PC-9 (cell line): Measurements from ENCODE around the gene MYO15B. TPM values are rescaled to one million over a fixed set of nuclear protein-coding genes. Genes with fewer than 3 reads are reported as not detected.

Experiments used
- BruUV-seq: library from RNA; stranded (reverse); fragments of 400-500 nt; replicated peaks from 2 replicates; lab custom pipeline; 2021; lab: Mats Ljungman, UMichigan
- CTCF ChIA-PET: fragments of 300-600 bp; sonication (Branson Sonifier 250); formaldehyde crosslinking; loops from one replicate; lab custom pipeline; 2022; ENCODE audit warnings: antibody characterized with exemption; lab: Charles Lee
- POLR2A ChIA-PET: fragments of 300-600 bp; sonication (Branson Sonifier 250); formaldehyde crosslinking; loops from one replicate; lab custom pipeline; 2022; ENCODE audit warnings: antibody characterized with exemption; ENCODE audit not compliant: unreplicated experiment; lab: Charles Lee
- DNase-seq, 2 experiments: peaks; one replicate each; pipeline versions ENCODE4 v3.0.0 to v3.0.0-alpha.2; 2015 to 2022; ENCODE audit warnings: mixed read lengths in 1 of 2
- H2AFZ ChIP-seq: fragments of 200-600 bp; sonication (generic); 2 replicates; pipeline ENCODE4 v1.8.1; 2017; ENCODE audit warnings: antibody characterized with exemption
- H3F3A ChIP-seq: fragments of 200-600 bp; sonication (generic); 2 replicates; pipeline ENCODE4 v1.8.1; 2017; ENCODE audit warnings: antibody characterized with exemption, mild to moderate bottlenecking, low read depth; ENCODE audit not compliant: insufficient read depth
- H3K27ac ChIP-seq: fragments of 200-600 bp; sonication (generic); 2 replicates; pipeline ENCODE4 v1.6.1; 2016; ENCODE audit warnings: mixed run types
- H3K27me3 ChIP-seq: fragments of 200-600 bp; sonication (generic); 2 replicates; pipeline ENCODE4 v1.6.1; 2016; ENCODE audit warnings: low read depth, mixed run types; ENCODE audit not compliant: insufficient read depth
- H3K36me3 ChIP-seq: fragments of 200-600 bp; sonication (generic); 2 replicates; pipeline ENCODE4 v1.6.1; 2016; ENCODE audit warnings: low read depth, mixed run types
- H3K4me1 ChIP-seq: fragments of 200-600 bp; sonication (generic); replicated peaks from 2 replicates; pipeline ENCODE4 v1.6.1; 2016; ENCODE audit warnings: mixed run types; ENCODE audit not compliant: insufficient read depth
- H3K4me2 ChIP-seq: fragments of 200-600 bp; sonication (generic); 2 replicates; pipeline ENCODE4 v1.6.1; 2017; ENCODE audit warnings: mixed run types
- H3K4me3 ChIP-seq: fragments of 200-600 bp; sonication (generic); 2 replicates; pipeline ENCODE4 v1.6.1; 2016; ENCODE audit warnings: mixed run types
- H3K79me2 ChIP-seq: fragments of 200-600 bp; sonication (generic); 2 replicates; pipeline ENCODE4 v1.6.1; 2017; ENCODE audit warnings: low read depth, mixed run types
- H3K9me2 ChIP-seq: fragments of 200-600 bp; sonication (generic); 2 replicates; pipeline ENCODE4 v1.8.1; 2017; ENCODE audit warnings: mild to moderate bottlenecking; ENCODE audit not compliant: insufficient read depth
- H3K9me3 ChIP-seq: fragments of 200-600 bp; sonication (generic); 2 replicates; pipeline ENCODE4 v1.8.1; 2016; ENCODE audit warnings: low read depth; ENCODE audit not compliant: insufficient read depth
- H4K20me1 ChIP-seq: fragments of 200-600 bp; sonication (generic); 2 replicates; pipeline ENCODE4 v1.8.1; 2017; ENCODE audit not compliant: insufficient read depth
- CTCF ChIP-seq: fragments of 200-600 bp; sonication (generic); conservative IDR thresholded peaks from 2 replicates; pipeline ENCODE4 v1.6.1; 2017; ENCODE audit warnings: mixed run types, antibody characterized with exemption, mild to moderate bottlenecking, moderate library complexity
- EZH2 ChIP-seq: fragments of 200-600 bp; sonication (generic); IDR thresholded peaks from 2 replicates; pipeline ENCODE4 v1.8.0; 2017; ENCODE audit warnings: antibody characterized with exemption, low read depth
- intact Hi-C: fragments of 100-400 bp; cut with micrococcal nuclease; formaldehyde crosslinking; loops from one replicate; pipeline ENCODE4 v1.10.0; 2022; ENCODE audit not compliant: unreplicated experiment
- total RNA-seq: library from RNA; stranded (reverse); gene quantifications from 2 replicates; pipeline ENCODE4 v1.2.3, GENCODE V29; 2021

Gene MYO15B
- total RNA-seq, 1 experiment from 2014 or later = 53.5 TPM

- H3K4me2 ChIP-seq = no peak overlapping the region
- no TSS peak for BruUV-seq
- H3K4me1 ChIP-seq = peaks cover 17% of the 10 kb centered on the region
- ChIA-PET POLR2A (no interaction called here), CTCF (no interaction called here)
- no peaks in the 10 kb centered on the region for H3K79me2 ChIP-seq
- H3K36me3 ChIP-seq = no peaks in the 10 kb centered on the region
- H2AFZ ChIP-seq = no peak overlapping the region
- no peaks in the 10 kb centered on the region; the same call in 1 of the 2 replicates for H4K20me1 ChIP-seq
- peaks cover 11% of the 10 kb centered on the region for H3F3A ChIP-seq
- DNase-seq = no peak
- no peaks in the 10 kb centered on the region for H3K9me2 ChIP-seq
- no peaks in the 10 kb centered on the region for H3K9me3 ChIP-seq
- intact Hi-C loops = no loop called here
- H3K27me3 ChIP-seq = no peaks in the 10 kb centered on the region
- TF ChIP-seq CTCF = no peak
- TF ChIP-seq EZH2 = no peak
- no peak overlapping the region for H3K27ac ChIP-seq
- no peak overlapping the region for H3K4me3 ChIP-seq
Observed at GRCh38 chr17:75566416-75566815, 21.2 kb upstream of the MYO15B start.

- no TSS peak for BruUV-seq
- intact Hi-C loops = no loop called here
- Histone ChIP-seq H4K20me1 (no peaks in the 10 kb centered on the region; the same call in 1 of the 2 replicates), H3K4me3 (no peak overlapping the region), H3K4me2 (no peak overlapping the region), H3K9me2 (no peaks in the 10 kb centered on the region), H3K27ac (no peak overlapping the region), H3K79me2 (no peaks in the 10 kb centered on the region), H3K27me3 (no peaks in the 10 kb centered on the region), H2AFZ (no peak overlapping the region), H3K4me1 (peaks cover 17% of the 10 kb centered on the region), H3K9me3 (no peaks in the 10 kb centered on the region), H3K36me3 (no peaks in the 10 kb centered on the region), H3F3A (peaks cover 11% of the 10 kb centered on the region)
- no peak for DNase-seq
- POLR2A ChIA-PET = no interaction called here
- TF ChIP-seq CTCF (no peak), EZH2 (no peak)
- CTCF ChIA-PET = no interaction called here
Observed at GRCh38 chr17:75566834-75567233, 20.8 kb upstream of the MYO15B start.

- Histone ChIP-seq H3K27me3 (no peaks in the 10 kb centered on the region), H3K27ac (no peak overlapping the region), H3F3A (peaks cover 11% of the 10 kb centered on the region), H3K9me2 (no peaks in the 10 kb centered on the region), H3K4me2 (no peak overlapping the region), H3K79me2 (no peaks in the 10 kb centered on the region), H3K36me3 (no peaks in the 10 kb centered on the region), H4K20me1 (no peaks in the 10 kb centered on the region; the same call in 1 of the 2 replicates), H2AFZ (no peak overlapping the region), H3K9me3 (no peaks in the 10 kb centered on the region), H3K4me3 (no peak overlapping the region), H3K4me1 (peaks cover 17% of the 10 kb centered on the region)
- no TSS peak for BruUV-seq
- intact Hi-C loops = no loop called here
- no peak for TF ChIP-seq CTCF
- no peak for TF ChIP-seq EZH2
- POLR2A ChIA-PET = no interaction called here
- CTCF ChIA-PET = no interaction called here
- no peak for DNase-seq
Observed at GRCh38 chr17:75568412-75569255, 19.0 kb upstream of the MYO15B start.
